DND-41 (cell line): Measurements from ENCODE around the gene SCD5.

ENCODE experiments used
- ATAC-seq: fragments of 200-7000 bp; cut with Tn5 transposase; 3 replicates; pipeline ENCODE4 v1.9.1; 2021; ENCODE audit warnings: low read depth; ENCODE audit not compliant: insufficient read depth
- DNase-seq: peaks from one replicate; pipeline ENCODE4 v3.0.0-alpha.2; 2020
- H2AFZ ChIP-seq: 2 replicates; pipeline ENCODE4 v1.6.0; 2012; ENCODE audit warnings: low read depth, low read length
- H3K27ac ChIP-seq: 2 replicates; pipeline ENCODE4 v1.5.1; 2012; ENCODE audit warnings: low read length, inconsistent platforms
- H3K27me3 ChIP-seq: fragments of 200-600 bp; sonication (generic); 2 replicates; pipeline ENCODE4 v1.6.0; 2012; ENCODE audit warnings: low read length, mild to moderate bottlenecking, inconsistent platforms; ENCODE audit not compliant: insufficient read depth, poor library complexity
- H3K36me3 ChIP-seq: 2 replicates; pipeline ENCODE4 v1.5.1; 2012; ENCODE audit warnings: low read length, inconsistent platforms; ENCODE audit not compliant: insufficient read depth
- H3K4me1 ChIP-seq: 2 replicates; pipeline ENCODE4 v1.5.1; 2012; ENCODE audit warnings: mild to moderate bottlenecking, low read length; ENCODE audit not compliant: insufficient read depth
- H3K4me2 ChIP-seq: 2 replicates; pipeline ENCODE4 v1.6.0; 2012; ENCODE audit warnings: mild to moderate bottlenecking, moderate library complexity, low read length, inconsistent platforms; ENCODE audit not compliant: insufficient read depth
- H3K4me3 ChIP-seq, 2 experiments: fragments of 200-600 bp in 1 of 2; shearing (Covaris generic) in 1 of 2; 2 replicates each; pipeline ENCODE4 v1.5.1; 2012 to 2016; ENCODE audit warnings: inconsistent platforms in 2 of 2, low read length in 2 of 2, mild to moderate bottlenecking in 2 of 2, low read depth in 1 of 2, moderate library complexity in 1 of 2
- H3K79me2 ChIP-seq: 2 replicates; pipeline ENCODE4 v1.6.0; 2012; ENCODE audit warnings: low read length, inconsistent platforms; ENCODE audit not compliant: insufficient read depth
- H3K9ac ChIP-seq: 2 replicates; pipeline ENCODE4 v1.6.0; 2012; ENCODE audit warnings: low read depth, mild to moderate bottlenecking, inconsistent platforms, low read length, moderate library complexity
- H3K9me3 ChIP-seq: 2 replicates; pipeline ENCODE4 v1.5.1; 2012; ENCODE audit warnings: low read length, moderate library complexity, mild to moderate bottlenecking, inconsistent platforms; ENCODE audit not compliant: insufficient read depth, severe bottlenecking
- H4K20me1 ChIP-seq: 2 replicates; pipeline ENCODE4 v1.6.0; 2012; ENCODE audit warnings: low read length; ENCODE audit not compliant: insufficient read depth
- EZH2 ChIP-seq: IDR thresholded peaks from 3 replicates; pipeline ENCODE4 v1.6.1; 2012; ENCODE audit warnings: borderline replicate concordance, low read depth, mild to moderate bottlenecking, moderate library complexity, low read length, inconsistent platforms; ENCODE audit not compliant: severe bottlenecking
- TF ChIP-seq, protein P1 (sequence below): IDR thresholded peaks from 2 replicates; pipeline ENCODE4 v1.5.1; 2012; ENCODE audit warnings: borderline replicate concordance, low read length, moderate library complexity, mild to moderate bottlenecking; ENCODE audit not compliant: poor library complexity, severe bottlenecking; ENCODE audit errors: extremely low read depth

SCD5 gene

DNA sequence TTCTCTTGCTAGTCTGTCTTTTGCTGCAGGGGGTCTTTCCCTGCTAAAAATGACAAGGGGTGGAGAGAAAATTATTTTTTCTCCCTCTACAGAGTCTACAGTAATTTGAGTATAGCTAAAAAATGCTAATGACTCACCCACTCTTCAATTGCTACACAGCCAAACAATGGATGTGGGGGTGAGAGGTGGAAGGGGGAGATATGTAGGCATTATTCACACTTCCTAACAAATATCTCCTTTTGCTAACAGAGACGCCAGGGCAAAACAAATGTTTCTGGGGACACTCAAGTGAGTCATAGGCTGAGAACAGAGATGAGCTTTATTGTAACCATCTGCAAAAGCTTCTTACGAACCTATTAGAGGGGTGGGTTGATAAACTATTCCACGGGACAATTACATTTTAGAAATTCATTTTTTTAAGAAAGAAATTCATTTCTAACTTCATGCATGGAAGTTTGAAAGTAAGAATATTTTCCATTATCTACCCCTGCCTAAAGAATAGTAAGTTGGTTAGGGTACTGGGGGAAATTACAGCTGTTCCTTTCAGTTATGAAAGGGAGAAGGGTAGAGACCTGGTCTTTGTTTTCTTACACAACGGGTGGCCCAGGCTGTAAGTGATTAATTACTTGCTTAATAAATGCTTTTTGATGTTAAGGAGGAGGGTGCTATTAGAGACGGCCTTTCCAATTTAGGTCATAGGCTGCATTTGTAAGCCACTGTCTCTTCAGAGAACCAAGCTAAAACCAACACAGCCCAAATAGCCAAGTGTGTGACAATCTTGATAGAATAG, 12.8 kb downstream of the SCD5 start:
- DNase-seq, result no peak
- ATAC-seq, result no peak
- H3K36me3 ChIP-seq, result peaks cover 3% of the 10 kb centered on the region; the same call in 1 of the 2 replicates
- H4K20me1 ChIP-seq, result peaks cover 42% of the 10 kb centered on the region
- no peaks in the 10 kb centered on the region for H3K27me3 ChIP-seq
- H3K4me1 ChIP-seq, result 0 out of 2 replicates have a peak, but pooled peaks cover 5% of the 10 kb centered on the region
- no peaks in the 10 kb centered on the region for H3K9me3 ChIP-seq
- H3K27ac ChIP-seq, result no peak overlapping the region
- H2AFZ ChIP-seq, result no peak overlapping the region
- H3K4me2 ChIP-seq, result no peak overlapping the region
- peaks cover 75% of the 10 kb centered on the region for H3K79me2 ChIP-seq
- no peak for TF ChIP-seq EZH2
- TF ChIP-seq, protein P1, sequence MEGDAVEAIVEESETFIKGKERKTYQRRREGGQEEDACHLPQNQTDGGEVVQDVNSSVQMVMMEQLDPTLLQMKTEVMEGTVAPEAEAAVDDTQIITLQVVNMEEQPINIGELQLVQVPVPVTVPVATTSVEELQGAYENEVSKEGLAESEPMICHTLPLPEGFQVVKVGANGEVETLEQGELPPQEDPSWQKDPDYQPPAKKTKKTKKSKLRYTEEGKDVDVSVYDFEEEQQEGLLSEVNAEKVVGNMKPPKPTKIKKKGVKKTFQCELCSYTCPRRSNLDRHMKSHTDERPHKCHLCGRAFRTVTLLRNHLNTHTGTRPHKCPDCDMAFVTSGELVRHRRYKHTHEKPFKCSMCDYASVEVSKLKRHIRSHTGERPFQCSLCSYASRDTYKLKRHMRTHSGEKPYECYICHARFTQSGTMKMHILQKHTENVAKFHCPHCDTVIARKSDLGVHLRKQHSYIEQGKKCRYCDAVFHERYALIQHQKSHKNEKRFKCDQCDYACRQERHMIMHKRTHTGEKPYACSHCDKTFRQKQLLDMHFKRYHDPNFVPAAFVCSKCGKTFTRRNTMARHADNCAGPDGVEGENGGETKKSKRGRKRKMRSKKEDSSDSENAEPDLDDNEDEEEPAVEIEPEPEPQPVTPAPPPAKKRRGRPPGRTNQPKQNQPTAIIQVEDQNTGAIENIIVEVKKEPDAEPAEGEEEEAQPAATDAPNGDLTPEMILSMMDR, result no peak
- H3K9ac ChIP-seq, result no peak overlapping the region
- H3K4me3 ChIP-seq, result no peak overlapping the region

DNA sequence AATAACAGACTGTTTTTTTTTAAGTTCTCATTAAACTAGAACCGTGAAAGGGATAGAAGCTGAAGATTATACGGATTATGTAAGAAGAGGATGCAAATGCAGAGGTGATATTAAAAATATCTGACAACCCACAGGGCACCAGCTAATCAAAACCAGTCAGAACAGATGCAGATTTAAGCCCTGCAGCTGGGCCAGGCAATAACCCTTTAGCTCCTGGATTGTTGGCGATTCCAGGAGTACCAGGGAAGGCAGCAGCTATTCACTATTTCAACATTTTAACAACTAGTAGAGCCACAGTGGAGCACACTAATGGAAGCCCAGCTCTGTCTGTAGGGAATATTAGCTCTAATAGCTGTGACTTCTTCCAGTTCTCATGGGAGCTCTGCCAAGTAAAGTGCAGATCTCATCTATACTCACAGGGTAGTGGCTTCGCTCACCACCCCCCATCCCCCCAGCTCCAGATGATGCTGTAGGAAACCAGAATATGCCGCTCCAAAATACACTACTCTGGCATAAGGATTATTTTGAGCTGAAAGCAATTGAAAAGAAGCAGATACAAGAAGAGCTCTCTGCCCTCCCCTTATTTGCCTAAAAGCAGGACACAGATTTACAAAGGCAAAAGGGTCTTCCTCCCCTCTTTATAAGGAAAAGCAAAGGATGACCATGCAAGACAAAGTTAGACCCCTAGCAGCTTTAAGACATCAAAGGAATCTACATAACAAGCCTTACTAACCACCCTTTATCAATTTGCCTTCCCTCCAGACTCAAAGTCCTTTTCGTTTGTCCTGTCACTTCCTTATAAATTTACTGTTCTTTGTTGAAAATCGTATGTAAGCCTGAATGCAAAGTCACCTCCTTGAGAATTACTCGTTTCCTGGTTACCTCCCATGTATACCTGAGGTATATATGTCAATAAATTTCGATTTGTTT, 13.7 kb downstream of the SCD5 start:
- H3K4me1 ChIP-seq, result 0 out of 2 replicates have a peak, but pooled peaks cover 5% of the 10 kb centered on the region
- H3K36me3 ChIP-seq, result peaks cover 3% of the 10 kb centered on the region; the same call in 1 of the 2 replicates
- H3K27me3 ChIP-seq, result no peaks in the 10 kb centered on the region
- H4K20me1 ChIP-seq, result peaks cover 42% of the 10 kb centered on the region
- TF ChIP-seq EZH2, result no peak
- TF ChIP-seq, protein P1, result no peak
- DNase-seq (no peak), ATAC-seq (no peak)
- no peak overlapping the region for H3K27ac ChIP-seq
- peaks cover 76% of the 10 kb centered on the region for H3K79me2 ChIP-seq
- H3K4me3 ChIP-seq, result no peak overlapping the region
- no peak overlapping the region for H3K9ac ChIP-seq
- no peaks in the 10 kb centered on the region for H3K9me3 ChIP-seq
- H3K4me2 ChIP-seq, result no peak overlapping the region
- H2AFZ ChIP-seq, result no peak overlapping the region

DNA sequence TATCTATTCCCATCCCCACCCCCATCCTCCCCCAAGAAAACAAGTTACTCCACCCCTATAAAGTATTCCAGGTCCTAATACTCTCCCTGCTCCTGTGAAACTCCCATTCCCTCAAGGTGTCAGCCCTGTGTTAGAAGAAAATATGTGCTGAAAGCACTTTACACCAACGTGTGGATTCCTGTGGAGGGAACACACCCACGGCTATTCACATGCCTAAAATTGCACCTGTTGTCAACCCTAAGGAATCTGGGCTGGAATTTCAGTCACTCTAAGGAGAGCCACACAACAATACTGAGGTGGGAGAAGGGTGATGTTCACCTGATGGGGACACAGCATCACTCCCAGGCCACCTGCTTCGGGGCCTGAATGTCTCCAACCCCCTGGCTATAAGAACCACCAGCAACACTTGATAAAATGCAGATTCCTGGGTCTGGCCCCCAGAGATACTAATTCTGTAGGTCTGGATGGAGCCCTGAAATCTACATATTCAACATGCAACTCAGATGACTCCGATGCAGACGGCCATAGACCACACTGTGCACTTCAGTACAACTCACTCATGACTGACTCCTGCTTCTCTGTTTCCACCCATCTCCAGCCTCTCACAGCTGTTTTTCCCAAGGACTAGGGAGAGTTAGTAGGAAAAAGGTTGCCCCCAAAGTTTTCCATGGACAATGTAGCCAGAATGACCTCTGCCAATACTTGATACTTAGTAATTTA, 15.8 kb downstream of the SCD5 start:
- no peak overlapping the region for H3K4me2 ChIP-seq
- TF ChIP-seq, protein P1, result no peak
- no peak for TF ChIP-seq EZH2

More for the DNA sequence above, 15.8 kb downstream of the SCD5 start:
- peaks cover 9% of the 10 kb centered on the region; the same call in 1 of the 2 replicates for H3K36me3 ChIP-seq
- ATAC-seq, result no peak
- no peaks in the 10 kb centered on the region for H3K27me3 ChIP-seq
- no peak for DNase-seq
- H3K4me3 ChIP-seq, result no peak overlapping the region
- H3K79me2 ChIP-seq, result peaks cover 76% of the 10 kb centered on the region
- H3K9me3 ChIP-seq, result no peaks in the 10 kb centered on the region
- no peak overlapping the region for H3K27ac ChIP-seq
- no peak overlapping the region for H2AFZ ChIP-seq
- H3K9ac ChIP-seq, result no peak overlapping the region
- H3K4me1 ChIP-seq, result 0 out of 2 replicates have a peak, but pooled peaks cover 5% of the 10 kb centered on the region
- H4K20me1 ChIP-seq, result peaks cover 46% of the 10 kb centered on the region
